AG04449 (cell line): ENCODE results near the gene SLC22A17.

Experiments
- CTCF ChIA-PET: fragments of 350-600 bp; formaldehyde crosslinking; extraction: SDS; loops from one replicate; lab custom pipeline; 2021; ENCODE audit warnings: antibody characterized with exemption; lab: Yijun Ruan, JAX
- POLR2A ChIA-PET: fragments of 400-600, 350-600 bp; formaldehyde crosslinking; extraction: SDS; loops from one replicate; lab custom pipeline; 2020; ENCODE audit warnings: antibody characterized with exemption, inconsistent platforms; lab: Yijun Ruan, JAX
- DNase-seq: peaks from one replicate; pipeline ENCODE4 v3.0.0-alpha.2; 2010; ENCODE audit warnings: low read depth, low spot score
- H3K4me3 ChIP-seq: 2 replicates; pipeline ENCODE4 v1.5.1; 2011; ENCODE audit warnings: low read depth, mild to moderate bottlenecking, control low read depth, low read length
- CTCF ChIP-seq: IDR thresholded peaks from one replicate; pipeline ENCODE4 v1.5.1; 2011; ENCODE audit warnings: mild to moderate bottlenecking, moderate library complexity, low read length, control low read depth, inconsistent platforms; ENCODE audit not compliant: insufficient read depth; ENCODE audit errors: missing control alignments

Gene SLC22A17

GRCh38 chr14:23353433-23353780 lies 720 bp upstream of the SLC22A17 start:
- no peak for TF ChIP-seq CTCF
- ChIA-PET CTCF (interaction anchor here (0.9 to 3.2 kb wide), 7 partner anchors 9 to 91 kb away, joined by 3 to 33 read pairs (median 4); partner anchors contain the start of gene PABPN1), POLR2A (interaction anchor here (1.1 to 3.2 kb wide), 5 partner anchors 9 to 32 kb away, joined by 4 to 28 read pairs (median 10); partner anchors contain the start of gene PABPN1)
- H3K4me3 ChIP-seq, result no peak overlapping the region
- no peak for DNase-seq

- CTCF ChIA-PET, result interaction anchor here (1.0 to 3.2 kb wide), 8 partner anchors 10 to 90 kb away, joined by 4 to 33 read pairs (median 6); no protein-coding TSS in a partner anchor
- TF ChIP-seq CTCF, result peak; percentile 23
- peak overlapping the region; percentile 87 for H3K4me3 ChIP-seq
- POLR2A ChIA-PET, result interaction anchor here (1.0 to 3.2 kb wide), 5 partner anchors 8 to 30 kb away, joined by 4 to 28 read pairs (median 10); partner anchors contain the start of gene PABPN1
- DNase-seq, result no peak
Measured at GRCh38 chr14:23351681-23352505, 794 bp downstream of the SLC22A17 start.

- ChIA-PET POLR2A (no interaction called here), CTCF (interaction anchor here (0.7 kb wide), 1 partner anchor 31 kb away, joined by 3 read pairs; no protein-coding TSS in a partner anchor)
- no peak for DNase-seq
- no peak overlapping the region for H3K4me3 ChIP-seq
- no peak for TF ChIP-seq CTCF
Measured at GRCh38 chr14:23349156-23349845, 3.4 kb downstream of the SLC22A17 start.

GRCh38 chr14:23348297-23348655 lies 4.4 kb downstream of the SLC22A17 start:
- no peak for TF ChIP-seq CTCF
- ChIA-PET POLR2A (interaction anchor here (0.7 kb wide), 1 partner anchor 391 kb away, joined by 3 read pairs; the partner anchor contains the start of gene HAUS4), CTCF (no interaction called here)
- no peak for DNase-seq
- H3K4me3 ChIP-seq, result no peak overlapping the region

GRCh38 chr14:23347406-23348296 lies 5.0 kb downstream of the SLC22A17 start:
- ChIA-PET POLR2A (interaction anchor here (0.7 kb wide), 1 partner anchor 391 kb away, joined by 3 read pairs; the partner anchor contains the start of gene HAUS4), CTCF (interaction anchor here (1.2 kb wide), 1 partner anchor 11 kb away, joined by 3 read pairs; no protein-coding TSS in a partner anchor)
- no peak overlapping the region for H3K4me3 ChIP-seq
- DNase-seq, result no peak
- no peak for TF ChIP-seq CTCF
